ENCODE results near the gene AMD1. TPM values are rescaled to one million over a fixed set of nuclear protein-coding genes. Genes with fewer than 3 reads are reported as not detected.

AMD1 gene
- total RNA-seq, 3 donors from 2014 or later, result 44.9 to 75.9 (median 72.8) TPM

DNA sequence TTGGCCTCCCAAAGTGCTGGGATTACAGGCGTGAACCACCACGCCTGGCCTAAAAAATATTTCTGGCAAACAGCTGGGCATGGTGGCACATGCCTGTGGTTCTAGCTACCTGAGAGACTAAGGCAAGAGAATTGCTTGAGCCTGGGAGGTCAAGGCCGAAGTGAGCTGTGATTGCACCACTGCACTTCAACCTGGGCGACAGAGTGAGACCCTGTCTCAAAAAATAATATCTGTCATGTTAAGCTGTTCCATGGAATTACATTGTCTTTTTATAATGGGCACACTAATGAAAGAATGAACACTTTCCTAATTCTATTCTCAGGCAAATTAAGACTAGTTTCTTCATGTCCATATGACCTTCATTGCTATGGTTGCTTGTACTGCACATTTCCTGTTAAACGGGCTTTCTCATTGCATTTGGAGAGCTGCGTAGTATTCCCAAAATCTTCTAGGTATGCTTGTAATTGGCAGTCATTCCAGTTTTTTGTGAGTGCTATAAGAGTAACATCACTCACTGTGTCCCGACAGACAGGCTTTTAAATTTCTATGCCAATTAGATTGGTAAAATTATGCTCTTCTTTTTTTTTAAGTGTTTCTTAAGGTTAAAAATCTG, 12.1 kb downstream of the AMD1 start:
- ATAC-seq (no peak), DNase-seq (no peak)
- no peaks in the 10 kb centered on the region for H3K36me3 ChIP-seq (ENCODE audit: low read depth)
- H3K4me1 ChIP-seq (ENCODE audit: low read depth), result peaks cover 23% of the 10 kb centered on the region
- H3K4me3 ChIP-seq, result no peak overlapping the region
- TF ChIP-seq, protein P1, sequence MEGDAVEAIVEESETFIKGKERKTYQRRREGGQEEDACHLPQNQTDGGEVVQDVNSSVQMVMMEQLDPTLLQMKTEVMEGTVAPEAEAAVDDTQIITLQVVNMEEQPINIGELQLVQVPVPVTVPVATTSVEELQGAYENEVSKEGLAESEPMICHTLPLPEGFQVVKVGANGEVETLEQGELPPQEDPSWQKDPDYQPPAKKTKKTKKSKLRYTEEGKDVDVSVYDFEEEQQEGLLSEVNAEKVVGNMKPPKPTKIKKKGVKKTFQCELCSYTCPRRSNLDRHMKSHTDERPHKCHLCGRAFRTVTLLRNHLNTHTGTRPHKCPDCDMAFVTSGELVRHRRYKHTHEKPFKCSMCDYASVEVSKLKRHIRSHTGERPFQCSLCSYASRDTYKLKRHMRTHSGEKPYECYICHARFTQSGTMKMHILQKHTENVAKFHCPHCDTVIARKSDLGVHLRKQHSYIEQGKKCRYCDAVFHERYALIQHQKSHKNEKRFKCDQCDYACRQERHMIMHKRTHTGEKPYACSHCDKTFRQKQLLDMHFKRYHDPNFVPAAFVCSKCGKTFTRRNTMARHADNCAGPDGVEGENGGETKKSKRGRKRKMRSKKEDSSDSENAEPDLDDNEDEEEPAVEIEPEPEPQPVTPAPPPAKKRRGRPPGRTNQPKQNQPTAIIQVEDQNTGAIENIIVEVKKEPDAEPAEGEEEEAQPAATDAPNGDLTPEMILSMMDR (IDR thresholded peaks at IDR 0.05), result no peak
- intact Hi-C loops (cut with DNase I, micrococcal nuclease), result no loop called here
- no peaks in the 10 kb centered on the region for H3K9me3 ChIP-seq

DNA sequence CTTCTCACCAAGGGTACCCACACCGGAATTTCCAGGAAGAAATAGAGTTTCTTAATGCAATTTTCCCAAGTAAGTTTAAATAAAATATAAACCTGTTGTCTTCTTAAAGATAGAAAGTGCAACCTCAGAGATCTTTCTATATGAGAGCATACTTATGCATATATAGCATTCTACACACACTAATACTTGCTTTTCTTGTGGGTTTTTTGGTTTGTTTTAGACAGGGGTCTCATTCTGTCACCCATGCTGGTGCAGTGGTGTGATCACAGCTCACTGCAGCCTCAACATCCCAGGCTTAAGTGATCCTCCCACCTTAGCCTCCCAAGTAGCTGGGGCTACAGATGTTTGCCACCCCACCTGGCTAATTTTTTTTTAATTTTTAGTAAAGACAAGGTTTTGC, 15.7 kb downstream of the AMD1 start:
- no peaks in the 10 kb centered on the region for H3K9me3 ChIP-seq
- intact Hi-C loops (cut with DNase I, micrococcal nuclease), result no loop called here
- H3K36me3 ChIP-seq (ENCODE audit: low read depth), result peaks cover 6% of the 10 kb centered on the region
- no peaks in the 10 kb centered on the region for H3K4me1 ChIP-seq (ENCODE audit: low read depth)
- TF ChIP-seq, protein P1 (IDR thresholded peaks at IDR 0.05), result no peak
- ATAC-seq (no peak), DNase-seq (no peak)
- H3K4me3 ChIP-seq, result no peak overlapping the region

DNA sequence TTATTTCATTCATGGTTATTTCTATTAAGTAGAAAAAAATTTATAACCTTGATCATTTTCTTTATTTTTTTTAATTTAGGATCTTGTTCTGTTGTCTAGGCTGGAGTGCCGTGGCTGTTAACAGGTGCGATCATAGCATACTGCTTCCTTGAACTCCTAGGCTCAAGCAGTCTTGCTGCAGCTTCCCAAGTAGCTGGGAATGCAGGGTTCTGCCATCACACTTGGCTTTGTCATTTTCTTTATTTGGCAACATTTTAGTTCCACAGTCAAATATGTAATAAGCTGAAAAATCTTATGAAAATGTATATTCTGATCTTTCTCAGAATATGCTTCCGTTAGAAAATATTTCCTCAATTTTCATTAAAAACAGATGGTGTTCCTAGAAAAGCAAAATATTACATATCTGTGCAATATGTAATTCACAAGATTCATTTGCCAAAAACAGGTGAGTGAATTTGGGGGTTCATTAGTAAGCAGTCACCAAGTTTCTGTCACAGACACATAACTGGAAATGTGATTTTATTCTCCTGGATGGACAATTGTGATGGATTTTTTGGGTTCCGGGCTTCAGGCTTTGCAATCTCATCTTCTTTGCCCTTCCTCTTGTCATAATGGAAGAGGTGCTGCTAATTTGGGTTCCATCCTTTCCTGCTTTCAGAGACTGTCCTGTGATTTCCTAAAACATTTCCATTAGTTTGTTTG, 21.5 kb downstream of the AMD1 start:
- no peaks in the 10 kb centered on the region for H3K9me3 ChIP-seq
- intact Hi-C loops (cut with DNase I, micrococcal nuclease), result no loop called here
- DNase-seq, result no peak
- H3K4me3 ChIP-seq, result no peak overlapping the region
- H3K4me1 ChIP-seq (ENCODE audit: low read depth), result no peaks in the 10 kb centered on the region
- peaks cover 6% of the 10 kb centered on the region for H3K36me3 ChIP-seq (ENCODE audit: low read depth)
- no peak for ATAC-seq
- TF ChIP-seq, protein P1 (IDR thresholded peaks at IDR 0.05), result no peak

DNA sequence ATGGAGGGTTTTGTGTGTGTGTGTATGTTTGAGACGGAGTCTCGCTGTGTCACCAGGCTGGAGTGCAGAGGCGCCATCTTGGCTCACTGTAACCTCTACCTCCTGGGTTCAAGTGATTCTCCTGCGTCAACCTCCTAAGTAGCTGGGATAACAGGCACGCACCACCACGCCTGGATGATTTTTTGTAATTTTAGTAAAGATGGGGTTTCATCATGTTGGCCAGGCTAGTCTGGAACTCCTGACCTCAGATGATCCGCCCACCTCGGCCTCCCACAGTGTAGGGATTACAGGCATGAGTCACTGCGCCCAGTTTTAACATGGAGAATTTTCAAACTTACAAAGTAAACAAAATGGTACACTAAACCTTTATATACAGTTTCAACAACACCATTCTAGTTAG, 22.8 kb downstream of the AMD1 start:
- no peaks in the 10 kb centered on the region for H3K4me1 ChIP-seq (ENCODE audit: low read depth)
- ATAC-seq, result no peak
- intact Hi-C loops (cut with DNase I, micrococcal nuclease), result no loop called here
- no peak for DNase-seq
- TF ChIP-seq, protein P1 (IDR thresholded peaks at IDR 0.05), result no peak
- peaks cover 6% of the 10 kb centered on the region for H3K36me3 ChIP-seq (ENCODE audit: low read depth)
- no peak overlapping the region for H3K4me3 ChIP-seq
- H3K9me3 ChIP-seq, result no peaks in the 10 kb centered on the region

DNA sequence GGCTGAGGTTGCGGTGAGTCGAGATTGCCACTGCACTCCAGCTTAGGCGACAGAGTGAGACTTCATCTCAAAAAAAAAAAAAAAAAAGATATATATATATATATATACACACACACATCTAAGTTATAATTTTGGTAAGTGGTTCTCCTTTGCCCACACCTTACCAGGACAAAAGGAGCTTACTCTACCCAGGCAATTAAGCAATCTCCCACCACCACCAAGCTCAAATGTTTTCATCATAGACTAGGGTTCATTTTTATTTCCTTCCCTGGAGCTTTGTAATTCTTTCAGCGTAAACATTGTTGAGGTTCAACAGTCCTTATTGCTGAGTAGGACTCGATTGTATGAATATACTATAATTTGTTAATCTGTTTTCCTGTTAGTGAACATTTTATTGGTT, 23.5 kb downstream of the AMD1 start:
- TF ChIP-seq, protein P1 (IDR thresholded peaks at IDR 0.05), result no peak

More for the DNA sequence above, 23.5 kb downstream of the AMD1 start:
- Histone ChIP-seq H3K9me3 (no peaks in the 10 kb centered on the region), H3K4me3 (no peak overlapping the region), H3K4me1 (ENCODE audit: low read depth) (no peaks in the 10 kb centered on the region), H3K36me3 (ENCODE audit: low read depth) (peaks cover 6% of the 10 kb centered on the region)
- no peak for ATAC-seq
- intact Hi-C loops (cut with DNase I, micrococcal nuclease), result no loop called here
- no peak for DNase-seq

Measured in mucosa of descending colon (tissue), 3 donors.